GM18499 (cell line): ENCODE data around the gene PLEKHA7.
"Not testable (repeated sequence)": the region's sequence is repeated elsewhere in the genome, so short reads cannot be mapped to it uniquely, and the experiment has no call there.

Experiments used
- ATAC-seq: cut with Tn5 transposase; IDR thresholded peaks from one replicate; pipeline ENCODE4 v1.9.1; 2021; ENCODE audit warnings: moderate number of reproducible peaks; ENCODE audit not compliant: insufficient read depth, unreplicated experiment

Gene PLEKHA7

DNA sequence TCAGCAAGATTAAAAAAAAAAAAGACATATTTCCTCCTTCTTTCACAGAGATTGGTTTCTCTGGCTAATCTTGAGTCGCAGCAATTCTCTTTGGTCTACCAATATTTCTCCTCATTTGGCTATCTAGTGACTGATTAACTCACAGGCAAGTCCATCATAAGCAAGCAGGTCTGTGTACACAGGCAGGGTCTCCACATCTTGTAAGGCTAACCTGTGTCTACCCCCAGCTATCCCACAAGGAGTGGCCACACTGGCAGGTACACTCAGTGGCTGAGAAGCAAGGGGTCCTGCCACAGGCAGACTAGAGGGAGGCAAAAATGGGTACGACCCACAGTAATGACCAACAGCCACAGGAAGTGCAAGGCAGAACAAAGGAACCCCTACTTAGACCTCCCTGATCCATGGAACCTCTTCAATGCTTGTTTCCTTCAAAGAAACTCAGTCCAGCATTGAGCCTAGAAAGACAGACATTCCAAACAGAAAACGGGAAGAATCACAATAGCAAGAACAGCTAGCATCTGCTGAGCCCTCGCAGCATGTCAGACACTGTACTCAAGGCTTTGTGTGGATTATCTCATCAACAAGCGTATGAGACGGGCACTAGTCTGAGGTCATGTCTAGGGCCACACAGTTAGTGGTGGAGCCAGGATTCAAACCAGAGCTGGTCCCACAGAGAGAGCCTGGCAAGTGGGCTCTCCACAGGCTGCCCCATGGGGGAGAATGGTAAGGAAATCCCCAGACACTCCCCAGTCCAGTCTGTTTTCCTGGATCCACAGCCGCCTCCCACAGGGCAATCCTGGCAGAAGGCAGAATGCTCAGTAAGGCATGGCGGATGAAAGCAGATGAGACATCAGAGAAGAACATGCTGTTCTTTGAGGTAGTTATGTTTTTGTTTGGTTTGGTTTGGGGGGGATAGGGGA is 34.3 kb downstream of the PLEKHA7 start:
- no peak for ATAC-seq

DNA sequence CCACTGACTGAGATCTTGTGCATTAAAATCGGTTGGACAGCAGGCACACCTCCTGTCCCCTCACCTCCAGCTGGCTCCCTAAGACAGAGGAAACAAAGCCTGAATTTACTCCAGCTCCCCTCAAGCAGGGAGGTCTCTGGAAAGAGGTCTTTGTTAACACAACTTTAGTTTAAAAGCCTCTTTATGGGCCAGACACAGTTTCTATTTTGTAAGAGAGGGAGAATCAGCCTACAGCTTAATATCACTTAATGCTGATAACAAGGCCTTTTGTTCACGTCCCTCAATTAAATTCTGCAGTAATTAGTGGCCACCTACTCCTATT is 36.3 kb downstream of the PLEKHA7 start:
- no peak for ATAC-seq

DNA sequence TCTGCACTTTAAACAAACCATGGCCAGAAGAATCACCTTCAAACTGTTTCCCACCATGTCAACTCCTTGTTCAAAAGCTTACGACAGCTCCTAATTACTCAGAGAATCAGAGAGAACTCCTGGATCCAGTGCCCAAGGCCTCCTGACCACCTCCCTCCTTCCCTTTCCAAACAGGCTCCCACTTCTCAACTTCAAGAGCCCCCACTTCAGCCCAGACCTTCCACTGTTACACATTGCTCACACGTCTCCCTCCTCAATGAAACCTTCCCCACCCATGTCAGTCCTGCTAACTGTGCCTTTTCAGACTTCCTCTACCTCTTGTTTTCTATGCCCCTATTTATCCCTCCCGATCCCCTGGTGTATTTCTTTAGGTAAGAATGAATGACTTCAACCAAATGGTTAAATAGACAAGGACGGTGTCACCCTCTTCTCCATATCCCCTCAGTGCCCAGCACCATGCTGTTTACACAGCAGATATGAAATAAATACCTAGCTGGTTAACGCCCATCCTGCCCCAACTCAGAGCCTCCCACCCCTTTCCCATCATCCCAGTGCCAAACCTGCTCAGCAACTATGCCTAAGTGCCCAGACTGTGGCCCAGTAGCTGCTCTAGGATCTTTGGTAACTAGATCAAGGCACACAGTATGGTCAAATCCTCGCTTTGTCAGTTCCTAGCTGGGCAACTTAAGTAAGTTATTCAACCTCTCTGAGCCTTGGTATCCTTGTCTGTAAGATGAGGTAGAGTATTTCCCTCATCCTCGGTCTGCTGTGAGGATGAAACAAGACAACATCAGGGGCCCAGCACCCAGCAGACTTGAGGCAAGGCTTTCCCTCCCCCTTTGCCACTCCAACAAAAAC is 36.8 kb downstream of the PLEKHA7 start:
- ATAC-seq, result no peak

DNA sequence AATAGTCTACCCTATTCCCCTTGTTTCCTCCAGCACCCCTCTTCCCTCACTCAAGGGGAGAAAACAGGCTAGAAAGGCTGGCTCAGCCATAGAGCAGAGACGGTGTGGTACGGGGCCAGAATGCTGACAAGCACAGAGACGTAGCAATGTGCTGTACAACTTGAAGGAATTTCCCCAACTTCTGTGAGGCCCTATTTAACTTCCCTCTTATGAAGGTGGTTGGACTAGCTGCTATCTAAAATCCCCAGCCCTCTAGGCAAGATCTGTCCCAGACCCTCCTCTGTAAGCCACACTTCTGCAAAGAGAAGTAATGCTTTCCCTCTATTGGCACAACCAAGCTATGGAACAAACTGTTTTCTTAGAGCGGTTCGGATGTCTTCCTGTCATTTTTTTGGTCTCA is 37.8 kb downstream of the PLEKHA7 start:
- no peak for ATAC-seq

DNA sequence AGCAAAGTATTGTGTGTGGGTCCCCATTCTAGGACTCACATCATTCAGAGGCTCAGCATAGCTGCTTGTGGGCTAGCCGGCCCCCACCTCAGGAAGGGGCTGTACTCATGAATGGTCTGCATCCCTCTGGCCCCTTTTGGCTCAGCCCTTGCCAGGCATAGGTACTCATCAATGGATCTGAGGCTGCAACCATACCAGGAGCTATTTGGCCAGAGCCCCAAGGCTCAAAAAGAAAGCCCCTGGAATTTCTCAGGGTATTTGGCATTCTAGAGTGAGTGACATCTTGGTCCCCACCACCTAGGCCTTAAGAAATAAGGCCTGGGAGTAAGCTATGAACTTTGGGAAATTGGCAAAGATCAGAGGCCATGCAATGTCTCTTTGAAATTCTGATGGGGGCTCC is 38.3 kb downstream of the PLEKHA7 start:
- ATAC-seq, result no peak

DNA sequence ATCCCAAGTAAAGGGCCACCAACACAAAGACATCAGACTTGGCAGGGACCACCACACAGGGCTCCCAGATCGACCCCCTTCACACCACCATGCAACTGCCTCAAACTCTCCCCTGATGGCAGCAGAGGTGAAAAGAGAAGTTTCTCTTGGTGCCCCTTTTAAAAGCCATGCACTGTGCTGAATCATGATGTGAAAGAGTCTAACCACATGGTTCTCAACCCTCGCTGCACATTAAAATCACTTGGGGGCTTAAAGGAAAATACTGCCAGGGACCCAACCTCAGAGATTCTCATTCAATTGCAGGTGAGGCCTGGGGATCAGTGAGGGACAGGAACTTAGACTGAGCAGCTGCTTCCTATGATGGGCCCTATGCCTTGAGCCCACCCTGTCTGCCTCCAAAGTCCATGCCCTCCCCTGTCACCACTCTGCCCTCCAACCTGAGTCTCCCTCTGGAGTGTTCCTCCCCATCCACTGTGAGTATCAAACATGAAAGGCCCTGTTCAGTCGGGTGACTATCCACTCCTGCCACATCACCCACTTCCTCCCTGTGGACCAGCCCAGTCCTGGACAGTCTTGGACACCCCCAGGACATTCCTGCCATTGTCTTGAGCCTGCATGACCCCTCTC is 40.8 kb downstream of the PLEKHA7 start:
- no peak for ATAC-seq

DNA sequence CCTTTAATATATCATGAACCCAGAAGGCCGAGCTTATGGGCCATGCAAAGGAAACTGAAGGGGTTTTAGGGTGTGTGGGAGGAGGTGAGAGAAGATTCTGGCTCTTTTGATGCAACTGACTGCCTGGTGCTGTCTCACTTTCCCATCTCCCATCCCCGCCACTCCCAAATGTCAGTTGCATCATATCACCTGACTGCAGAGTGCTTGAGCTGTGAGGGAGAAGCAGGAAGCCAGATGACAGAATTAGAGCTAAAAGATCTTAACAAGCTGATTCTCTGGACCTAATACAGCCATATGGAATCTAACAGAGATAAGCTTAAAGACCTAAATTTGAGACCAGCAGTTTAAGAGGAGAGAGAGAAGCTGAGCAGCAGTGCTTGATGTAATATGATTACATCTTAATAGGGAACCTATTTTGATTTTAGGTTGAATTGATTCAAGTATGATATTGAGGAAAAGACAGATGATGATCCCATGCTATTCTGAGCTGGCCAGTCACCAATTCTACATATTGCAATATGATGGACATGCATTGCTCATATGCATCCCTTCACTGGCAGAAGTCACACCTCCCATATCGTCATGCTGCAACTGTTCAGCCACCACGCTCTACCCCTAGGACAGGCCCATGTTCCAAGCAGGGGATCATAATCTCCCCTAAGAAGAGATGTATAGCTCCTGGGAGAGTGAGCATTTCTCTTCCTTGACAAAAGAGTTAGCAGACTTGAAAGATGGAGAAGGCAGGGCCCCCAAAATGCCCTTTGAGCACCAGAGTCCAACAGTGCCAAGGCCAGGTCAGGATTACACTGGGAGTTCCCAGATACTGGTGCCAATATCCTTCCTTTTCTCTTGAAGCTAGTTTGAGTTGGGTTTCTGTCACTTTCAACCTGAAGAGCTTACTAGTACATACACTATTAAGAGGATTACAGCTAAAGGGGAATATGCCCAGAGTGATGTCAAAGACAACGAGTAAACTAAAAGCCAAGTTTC is 44.9 kb downstream of the PLEKHA7 start:
- no peak for ATAC-seq

DNA sequence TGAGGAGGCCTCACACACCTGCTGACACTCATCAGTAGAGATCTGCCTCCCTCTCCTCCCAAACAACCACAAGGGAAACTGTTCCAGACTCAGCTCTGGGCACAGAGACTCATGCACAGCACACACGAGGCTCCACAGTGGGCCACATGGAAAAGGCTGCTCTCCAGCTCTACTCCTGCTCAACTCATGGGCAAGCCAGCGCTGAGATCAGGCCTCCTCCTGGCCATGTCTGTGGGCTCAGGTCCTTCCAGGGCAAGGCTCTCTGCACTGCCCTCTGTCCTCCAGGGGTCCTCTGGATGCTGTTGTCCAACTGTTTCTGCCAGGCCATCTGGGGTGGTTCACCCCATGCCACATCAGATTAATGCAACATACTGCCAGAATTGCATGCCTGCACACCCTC is 46.0 kb downstream of the PLEKHA7 start:
- no peak for ATAC-seq

DNA sequence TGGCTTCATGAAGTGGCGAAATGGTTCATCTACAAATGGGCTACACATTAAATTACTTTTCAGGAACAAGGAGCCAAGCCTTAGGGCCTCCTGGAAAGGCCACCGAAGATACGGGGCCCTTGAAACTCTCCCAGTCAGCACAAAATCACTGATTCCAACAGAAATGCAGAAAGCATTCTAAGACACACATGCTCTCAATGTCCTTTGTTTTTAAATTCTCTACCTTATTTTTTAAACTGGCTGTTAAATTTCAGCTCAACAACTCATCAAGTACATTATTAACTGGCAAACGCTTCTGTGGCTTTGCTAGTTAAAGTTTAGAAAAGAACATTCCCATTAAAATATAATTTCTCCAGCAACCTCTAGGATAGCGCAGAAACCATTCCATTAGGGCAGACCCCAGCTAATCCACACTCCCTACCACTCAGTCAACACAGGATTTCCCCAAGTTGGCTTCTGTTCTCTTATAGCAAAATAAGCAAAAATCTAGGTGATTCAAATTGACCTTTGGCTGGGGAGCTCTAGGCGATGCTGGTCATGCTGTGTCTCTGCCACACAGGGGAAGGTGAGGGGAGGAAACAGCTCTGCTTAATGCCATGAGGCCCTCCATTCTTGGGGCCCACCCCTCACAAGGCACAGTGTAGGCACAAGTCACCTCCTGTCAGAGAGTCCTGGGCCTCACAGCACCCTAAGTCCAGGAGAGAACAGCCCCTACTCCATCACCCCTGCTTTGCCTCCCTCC is 47.1 kb downstream of the PLEKHA7 start:
- ATAC-seq, result no peak

DNA sequence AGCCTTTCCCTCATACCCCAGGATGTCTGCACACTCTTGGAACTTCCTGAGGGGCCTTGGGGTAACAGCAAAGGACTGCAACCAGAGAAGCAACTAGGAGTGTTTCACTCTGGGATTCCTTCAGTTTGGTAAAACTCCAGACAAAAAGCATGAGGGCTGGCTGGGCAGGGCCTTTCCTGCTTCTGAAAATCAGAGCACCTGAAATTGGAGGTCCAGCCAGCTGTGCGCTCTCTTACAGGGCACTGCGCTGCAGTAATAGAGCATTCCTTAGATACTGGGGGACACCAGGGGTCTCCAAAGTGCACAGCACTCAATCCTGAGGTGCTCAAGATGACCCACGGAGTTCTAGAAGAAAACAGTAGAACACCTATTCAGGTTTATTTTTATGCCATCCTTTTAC is 49.7 kb downstream of the PLEKHA7 start:
- no peak for ATAC-seq

DNA sequence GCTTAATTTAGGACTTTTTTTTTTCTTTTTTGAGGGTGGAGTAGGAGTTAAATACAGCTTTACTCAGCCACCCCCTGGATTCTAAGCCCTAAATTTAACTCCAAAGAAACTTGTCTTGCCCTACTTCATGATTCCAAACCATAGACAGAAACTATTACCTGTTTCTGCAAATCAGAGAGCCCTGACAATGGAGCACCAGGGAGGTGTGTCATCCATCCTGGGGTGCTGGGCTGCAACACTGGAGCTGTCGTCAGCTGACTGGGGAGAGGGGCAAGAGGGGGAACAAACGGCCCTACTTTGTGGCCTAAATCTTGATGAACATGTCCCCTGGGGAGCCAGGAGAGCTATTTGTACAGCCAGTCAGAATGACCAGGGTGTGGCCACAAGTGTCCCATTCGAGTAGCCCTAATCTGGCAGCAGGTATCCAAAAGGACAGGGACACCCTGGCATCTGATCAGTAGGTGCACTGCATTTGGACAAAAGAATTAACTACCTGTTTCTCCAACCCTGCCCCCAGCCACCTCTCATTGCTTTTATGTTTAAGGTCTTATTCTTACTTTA is 50.8 kb downstream of the PLEKHA7 start:
- no peak for ATAC-seq

DNA sequence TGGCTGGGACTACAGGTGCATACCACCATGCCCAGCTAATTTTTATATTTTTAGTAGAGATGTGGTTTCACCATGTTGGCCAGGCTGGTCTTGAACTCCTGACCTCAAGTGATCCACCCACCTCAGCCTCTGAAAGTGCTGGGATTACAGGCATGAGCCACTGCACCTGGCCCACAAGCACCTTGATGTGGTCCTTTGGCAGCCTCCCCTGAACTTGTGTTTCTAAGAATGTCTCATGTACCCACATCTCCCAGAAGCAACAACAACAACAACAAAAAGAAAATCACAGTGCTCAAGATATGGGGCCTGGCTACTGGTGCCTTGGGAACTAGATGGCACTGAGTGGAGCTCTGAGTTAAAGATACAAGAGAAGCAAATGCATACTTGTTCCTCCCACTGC is 51.6 kb downstream of the PLEKHA7 start:
- not testable (repeated sequence) for ATAC-seq

DNA sequence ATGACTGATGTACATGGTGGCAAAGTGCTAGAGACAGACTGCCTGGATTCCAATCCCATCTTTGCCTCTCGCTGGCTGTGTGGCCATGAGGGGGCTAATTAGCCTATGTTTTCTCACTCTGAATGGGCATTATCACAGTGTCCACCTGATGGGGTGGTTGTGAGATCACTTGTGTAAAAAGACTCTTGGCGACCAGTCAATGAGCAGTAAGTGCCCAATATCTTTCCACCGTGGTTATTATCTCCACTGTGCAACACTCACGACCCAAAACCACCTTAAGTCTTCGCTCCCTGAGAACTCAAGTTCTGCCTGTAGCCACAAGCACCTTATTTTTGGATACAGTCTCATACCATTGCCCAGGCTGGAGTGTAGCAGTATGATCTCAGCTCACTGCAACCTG is 52.1 kb downstream of the PLEKHA7 start:
- no peak for ATAC-seq

DNA sequence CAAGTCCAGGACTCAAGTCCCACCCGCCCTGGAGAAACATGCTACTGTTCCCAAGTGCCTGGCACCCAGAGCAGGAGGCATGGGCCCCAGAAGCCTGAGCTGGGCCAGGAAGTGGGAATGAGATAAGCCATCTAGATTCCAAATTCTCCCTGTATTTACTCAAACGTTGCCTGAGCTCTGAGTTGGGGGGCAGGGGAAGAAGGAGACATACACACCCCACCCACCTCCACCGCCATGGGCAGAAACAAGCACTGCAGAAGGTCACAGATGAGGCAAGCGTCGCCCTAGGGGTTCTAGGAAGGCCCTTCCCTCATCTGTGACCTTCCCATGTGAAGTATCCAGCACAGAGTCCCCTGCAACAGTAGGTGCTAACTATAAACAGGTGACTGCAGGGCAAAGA is 54.0 kb downstream of the PLEKHA7 start:
- no peak for ATAC-seq

DNA sequence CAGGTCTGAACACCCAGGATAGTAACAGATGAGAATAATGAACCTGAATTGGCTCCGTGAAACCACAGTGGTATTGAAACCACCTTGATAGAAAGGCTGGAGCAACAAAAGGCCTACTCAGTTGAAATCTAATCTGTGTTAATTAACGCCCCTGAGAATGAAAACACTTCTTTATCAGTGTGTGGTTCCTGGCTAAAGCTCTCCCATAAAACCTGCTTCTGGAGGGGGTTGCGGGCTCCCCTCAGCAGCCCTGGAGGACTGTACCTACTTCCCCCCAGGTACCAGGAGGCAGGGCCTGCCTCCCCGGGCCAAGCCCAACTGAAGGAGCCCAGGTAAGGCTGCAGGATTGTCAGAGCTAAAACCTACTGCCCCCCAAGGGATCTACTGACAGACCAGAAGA is 54.6 kb downstream of the PLEKHA7 start:
- ATAC-seq, result no peak

DNA sequence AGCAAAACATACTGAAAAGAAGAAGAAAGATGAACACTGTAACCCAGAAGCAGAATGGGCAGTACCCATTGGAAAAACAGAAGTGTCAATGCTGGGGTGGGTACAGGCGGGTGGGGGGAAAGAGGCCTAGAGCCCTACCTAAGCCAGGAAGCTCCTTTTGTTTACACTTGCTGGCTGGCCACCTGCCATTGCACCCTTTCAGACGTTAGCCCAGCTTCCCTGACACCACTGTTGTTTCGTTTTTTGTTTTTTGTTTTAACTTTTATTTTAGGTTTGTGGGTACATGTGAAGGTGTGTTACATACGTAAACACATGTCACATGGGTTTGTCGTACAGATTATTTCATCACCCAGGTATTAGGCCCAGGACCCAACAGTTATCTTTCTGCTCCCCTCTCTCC is 55.4 kb downstream of the PLEKHA7 start:
- no peak for ATAC-seq

DNA sequence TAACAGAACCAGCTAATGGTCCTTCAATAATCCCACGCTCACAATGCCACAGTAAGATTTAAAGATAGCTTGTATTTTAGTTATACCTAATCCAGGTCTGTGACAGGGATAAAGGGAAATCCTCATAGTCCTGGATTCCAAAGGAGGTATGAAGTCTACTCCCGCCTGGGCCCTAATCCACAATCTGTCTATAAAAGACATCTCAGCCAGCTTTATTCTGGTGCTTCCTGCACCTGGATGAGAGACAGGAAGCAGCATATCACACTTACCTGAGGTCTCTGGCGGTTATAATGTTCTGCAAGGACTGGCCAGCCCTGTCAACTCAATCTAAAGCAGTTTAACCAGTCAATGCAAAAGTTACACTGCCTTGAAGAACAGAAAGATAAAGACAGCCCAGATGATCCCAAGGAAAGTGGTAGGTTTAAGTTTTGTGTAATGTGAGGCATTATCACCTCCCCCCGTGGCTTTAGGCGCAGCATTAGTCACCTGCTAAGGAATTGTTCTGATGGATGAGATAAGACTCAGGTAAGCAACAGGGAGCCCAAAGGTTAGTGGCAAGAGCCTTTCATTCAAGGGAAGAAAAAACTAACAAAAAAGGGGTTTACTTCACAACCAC is 57.6 kb downstream of the PLEKHA7 start:
- ATAC-seq, result no peak

DNA sequence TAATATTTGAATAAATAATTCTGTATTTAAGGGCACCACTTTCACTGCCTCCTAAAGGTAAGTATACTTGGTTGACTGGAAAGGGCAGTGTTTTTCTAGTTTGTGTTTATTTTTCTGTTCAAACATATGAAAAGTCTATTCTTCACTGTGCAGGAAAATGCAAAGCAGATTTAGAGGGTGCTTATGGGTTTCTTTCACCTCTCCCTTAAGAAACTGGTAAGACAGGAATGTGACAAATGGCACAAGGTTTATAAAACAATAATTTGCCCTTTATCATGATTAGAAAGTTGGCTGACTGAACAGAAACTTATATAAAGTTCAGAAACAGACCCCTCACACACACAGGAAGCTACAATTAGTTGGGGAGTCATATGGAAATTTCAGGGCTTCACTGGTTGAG is 60.6 kb downstream of the PLEKHA7 start:
- ATAC-seq, result no peak
